GM18873 (cell line): ENCODE data around the gene VAMP5.

ENCODE experiments used
- ATAC-seq: cut with Tn5 transposase; IDR thresholded peaks from one replicate; pipeline ENCODE4 v1.9.1; 2021; ENCODE audit warnings: mild to moderate bottlenecking, moderate library complexity, moderate number of reproducible peaks; ENCODE audit not compliant: unreplicated experiment, low FRiP score

Gene VAMP5

GRCh38 chr2:85619617-85620016, 35.4 kb downstream of the VAMP5 start:
- no peak for ATAC-seq

DNA sequence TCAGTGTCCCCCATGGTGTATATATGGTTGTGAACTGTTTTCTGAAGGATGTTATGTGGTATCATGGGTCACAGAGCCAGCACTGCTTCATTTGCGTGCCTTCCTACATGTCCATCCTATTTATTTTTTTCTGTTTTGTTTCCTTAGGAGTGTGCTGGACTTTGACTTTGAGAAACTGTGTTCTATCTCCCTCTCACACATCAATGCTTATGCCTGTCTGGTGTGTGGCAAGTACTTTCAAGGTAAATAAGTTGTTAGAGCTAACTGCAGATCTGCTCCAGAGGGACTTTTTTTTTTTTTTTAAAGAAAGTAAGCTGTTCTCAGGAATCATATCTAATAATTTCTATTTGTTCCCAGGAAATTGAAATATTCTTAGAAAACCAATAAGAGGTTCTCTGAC, 37.1 kb downstream of the VAMP5 start:
- ATAC-seq: no peak

- no peak for ATAC-seq
These were observed 39.8 kb downstream of the VAMP5 start for GRCh38 chr2:85623991-85624390.

DNA sequence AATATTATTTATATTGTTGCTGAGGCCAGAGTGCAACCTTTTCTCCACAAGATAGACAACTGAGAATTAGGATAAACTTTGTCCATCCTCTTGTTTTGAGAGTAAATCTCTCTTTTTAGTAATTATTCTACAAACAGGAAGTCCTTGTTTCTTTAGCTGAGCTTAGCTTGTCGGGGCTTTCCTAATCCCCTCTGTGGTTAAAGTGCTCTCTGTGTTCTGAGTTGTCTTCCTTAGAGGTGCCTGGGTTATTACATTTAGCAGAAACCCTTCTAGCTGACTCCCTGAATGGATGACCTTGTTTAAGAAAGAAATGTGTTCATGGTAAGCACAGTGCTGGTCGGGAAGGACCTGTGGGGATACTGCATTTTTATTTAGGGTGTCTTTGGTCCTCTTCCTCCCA, 44.4 kb downstream of the VAMP5 start:
- ATAC-seq: no peak

DNA sequence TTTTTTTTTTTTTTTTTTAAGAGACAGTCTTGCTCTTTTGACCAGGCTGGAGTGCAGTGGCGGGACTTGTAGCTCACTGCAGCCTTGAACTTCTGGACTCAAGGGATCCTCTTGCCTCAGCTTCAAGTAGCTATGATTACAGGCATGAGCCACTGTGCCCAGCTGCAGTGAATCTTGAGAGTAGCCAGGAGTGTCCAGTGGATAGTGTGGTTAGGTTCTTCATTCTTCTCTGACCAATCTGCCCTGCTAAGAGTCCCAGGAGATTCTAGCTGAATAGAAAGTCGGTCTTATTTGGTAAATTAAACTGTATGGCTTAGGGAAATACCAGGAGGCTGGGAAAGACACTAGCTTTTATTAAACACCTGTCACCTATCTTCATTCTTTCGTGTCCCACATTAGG, 47.1 kb downstream of the VAMP5 start:
- no peak for ATAC-seq

DNA sequence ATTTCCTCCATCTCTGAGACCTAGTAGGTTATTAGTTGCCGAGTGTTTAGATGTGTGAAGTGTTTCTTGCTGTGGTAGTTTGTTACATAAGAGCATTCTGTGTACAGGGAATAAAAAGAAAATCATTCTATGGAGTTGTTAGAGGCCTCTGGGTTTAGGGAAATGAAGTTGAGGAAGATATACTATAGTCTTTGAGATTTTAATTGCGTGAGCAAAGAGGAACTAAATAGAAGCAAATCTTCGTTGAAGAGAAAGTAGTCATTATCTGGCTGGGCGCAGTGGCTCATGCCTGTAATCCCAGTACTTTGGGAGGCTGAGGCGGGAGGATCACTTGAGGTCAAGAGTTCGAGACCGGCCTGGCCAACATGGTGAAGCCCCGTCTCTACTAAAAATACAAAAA, 50.8 kb downstream of the VAMP5 start:
- no peak for ATAC-seq

DNA sequence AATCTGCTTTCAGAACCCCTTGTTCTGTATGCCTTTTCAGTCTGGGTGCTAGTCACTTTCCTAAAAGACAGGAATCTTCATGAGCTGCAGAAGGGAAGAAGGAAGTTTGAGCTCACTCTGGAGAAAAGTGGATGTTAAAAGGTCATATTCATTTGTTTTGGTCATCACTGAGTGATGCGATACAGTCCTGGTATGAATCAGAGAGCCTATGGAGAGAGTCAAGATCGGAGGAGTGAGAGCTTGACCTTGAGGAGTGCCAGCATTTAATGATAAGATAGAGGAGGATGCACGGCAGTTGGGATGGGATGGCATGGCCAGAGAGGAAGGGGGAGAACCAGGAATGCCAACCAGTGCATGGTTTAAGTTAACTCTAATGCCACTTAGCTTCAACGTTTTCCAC, 51.4 kb downstream of the VAMP5 start:
- ATAC-seq: no peak

DNA sequence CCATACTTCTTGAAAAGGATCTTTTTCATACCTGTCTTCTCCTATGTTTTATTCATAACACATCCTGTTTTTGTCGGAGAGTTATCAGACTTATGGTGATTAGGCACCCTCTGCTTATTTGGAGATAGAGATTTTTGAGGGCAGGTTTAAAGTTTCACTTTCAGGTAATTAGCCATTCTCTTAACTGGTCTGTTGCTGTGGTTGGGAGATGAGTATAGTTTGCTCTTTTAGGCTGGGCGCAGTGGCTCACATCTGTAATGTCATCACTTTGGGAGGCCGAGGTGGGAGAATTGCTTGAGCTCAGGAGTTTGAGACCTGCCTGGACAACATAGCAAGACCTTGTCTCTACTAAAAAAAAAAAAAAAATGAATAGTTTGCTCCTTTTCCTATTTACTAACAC, 58.5 kb downstream of the VAMP5 start:
- no peak for ATAC-seq
